NCI-H128 (cell line): ENCODE data around the gene RNF217.

Experiments
- DNase-seq: peaks from one replicate; lab custom pipeline; 2025; ENCODE audit not compliant: unreplicated experiment; lab: John Stamatoyannopoulos, UW

The RNF217 gene

DNA sequence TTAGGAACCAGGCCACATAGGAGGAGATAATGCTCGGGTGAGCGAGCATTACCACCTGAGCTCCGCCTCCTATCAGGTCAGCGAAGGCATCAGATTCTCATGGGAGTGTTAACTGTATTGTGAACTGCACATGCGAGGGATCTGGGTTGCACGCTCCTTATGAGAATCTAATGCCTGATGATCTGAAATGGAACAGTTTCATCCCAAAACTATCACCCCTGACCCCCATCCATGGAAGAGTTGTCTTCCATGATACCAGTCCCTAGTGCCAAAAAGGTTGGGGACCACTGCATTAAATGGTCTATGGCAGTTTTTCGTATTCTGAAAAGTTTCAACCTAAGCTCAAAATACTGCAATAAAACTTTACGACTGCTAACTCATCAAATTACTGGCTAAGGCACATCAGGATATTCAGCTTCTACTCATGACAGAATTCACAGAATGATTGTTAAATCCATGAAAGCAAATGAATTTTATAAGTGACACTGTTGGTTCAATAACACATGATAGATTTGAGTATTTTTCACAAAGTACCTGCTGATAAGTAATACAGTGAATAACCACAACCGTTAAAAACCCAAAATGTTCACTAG lies 25.9 kb downstream of the RNF217 start:
- no peak for DNase-seq

DNA sequence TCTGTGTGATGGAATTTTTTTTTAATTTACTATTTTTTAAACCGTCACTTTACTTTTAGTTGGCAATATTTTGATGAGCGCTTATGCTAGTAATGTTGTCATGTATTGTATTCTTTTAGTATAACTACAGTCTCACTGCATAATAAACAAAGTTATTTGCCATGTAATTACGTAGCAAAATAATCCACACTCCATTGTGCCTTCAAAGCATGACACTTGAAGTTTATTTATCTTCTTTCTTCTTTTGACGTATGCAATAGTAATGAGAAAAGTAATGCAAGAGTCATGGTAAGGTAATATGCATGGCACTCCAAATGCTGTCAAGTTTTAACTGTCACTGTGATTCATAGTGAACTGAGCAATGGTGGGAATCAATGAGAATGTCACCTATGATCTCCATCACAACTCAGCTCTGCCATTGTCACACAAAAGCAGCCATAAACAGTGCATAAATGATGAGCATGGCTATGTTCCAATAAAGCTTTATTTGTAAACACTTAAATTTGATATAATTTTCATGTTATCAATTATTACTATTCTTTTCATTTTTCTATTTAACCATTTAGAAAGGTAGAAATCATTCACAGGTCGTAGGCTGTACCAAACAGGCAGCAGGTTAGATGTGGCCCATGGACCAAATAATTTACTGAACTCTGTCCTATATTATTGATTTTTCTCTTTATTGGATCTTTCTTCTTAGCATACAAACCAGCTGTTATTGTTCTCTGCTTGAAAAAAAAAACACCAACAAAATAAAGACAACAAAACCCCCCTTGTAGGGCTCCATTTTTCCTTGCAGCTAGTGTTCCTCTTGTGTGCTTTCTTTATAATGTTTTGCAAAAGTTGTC lies 27.1 kb downstream of the RNF217 start:
- no peak for DNase-seq

- DNase-seq = no peak
These were observed 28.8 kb downstream of the RNF217 start for GRCh38 chr6:124990988-124991387.

- no peak for DNase-seq
These were observed 29.6 kb downstream of the RNF217 start for GRCh38 chr6:124991764-124992295.

GRCh38 chr6:124993327-124993726 lies 31.1 kb downstream of the RNF217 start:
- DNase-seq = no peak

DNA sequence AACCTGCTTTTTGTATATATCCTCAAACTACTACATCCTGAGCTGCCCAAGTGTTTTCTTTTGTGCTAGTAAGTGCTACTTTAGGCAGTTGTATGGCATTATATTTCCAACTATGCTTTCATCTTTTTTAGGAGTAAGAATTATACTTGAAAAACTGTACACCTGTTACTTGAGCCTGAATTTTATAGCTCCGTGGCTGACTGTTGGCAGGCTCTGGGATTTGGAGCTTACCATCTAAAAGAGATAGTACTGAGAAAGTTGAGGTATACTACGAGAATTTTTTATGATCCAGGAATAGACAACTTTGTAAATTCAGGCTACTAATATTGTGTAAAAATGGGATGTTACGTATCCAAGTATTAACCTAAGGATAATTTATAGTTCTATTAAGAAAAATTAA lies 32.4 kb downstream of the RNF217 start:
- no peak for DNase-seq

DNA sequence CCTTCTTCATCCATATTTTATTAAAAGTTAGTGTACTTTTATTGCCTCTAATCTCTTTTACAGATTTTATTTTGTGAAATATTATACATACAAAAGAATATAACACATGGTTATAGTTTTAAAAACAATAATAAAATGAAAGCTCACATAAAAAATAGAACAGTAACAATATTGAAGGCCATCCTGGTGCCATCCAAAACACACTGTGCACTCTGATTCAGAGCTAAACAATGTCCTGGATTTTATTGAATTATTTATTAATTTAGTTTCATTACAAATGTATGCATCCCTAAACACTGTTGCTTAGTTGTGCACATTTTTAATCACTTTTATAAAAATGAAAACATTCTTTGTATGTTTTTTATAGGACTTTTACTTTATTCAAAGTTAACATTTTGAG lies 32.9 kb downstream of the RNF217 start:
- DNase-seq = no peak

DNA sequence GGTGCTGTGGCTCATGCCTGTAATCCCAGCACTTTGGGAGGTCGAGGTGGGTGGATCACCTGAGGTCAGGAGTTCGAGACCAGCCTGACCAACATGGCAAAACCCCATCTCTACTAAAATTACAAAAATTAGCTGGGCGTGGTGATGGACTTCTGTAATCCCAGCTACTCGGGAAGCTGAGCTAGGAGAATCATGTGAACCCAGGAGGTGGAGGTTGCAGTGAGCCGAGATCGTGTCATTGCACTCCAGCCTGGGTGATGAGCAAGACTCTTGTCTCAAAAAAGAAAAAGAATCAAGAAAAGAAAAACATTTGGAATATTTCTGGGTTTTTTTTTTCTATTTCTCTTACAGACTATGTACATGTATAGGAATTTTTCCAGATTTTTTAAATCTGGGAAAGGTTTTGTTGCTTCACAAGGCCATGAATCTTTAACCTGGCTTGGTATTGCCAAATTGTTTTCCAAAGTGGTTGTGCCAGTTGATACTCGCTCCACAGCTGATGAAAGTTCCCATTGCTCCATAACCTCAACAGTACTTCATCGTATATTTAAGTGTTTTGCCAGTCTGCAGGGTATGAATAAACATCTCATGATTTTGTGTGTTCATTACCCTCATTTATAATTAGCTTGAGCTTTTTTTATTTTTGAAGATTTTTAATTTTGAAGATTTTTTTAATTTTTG lies 33.5 kb downstream of the RNF217 start:
- DNase-seq = no peak

DNA sequence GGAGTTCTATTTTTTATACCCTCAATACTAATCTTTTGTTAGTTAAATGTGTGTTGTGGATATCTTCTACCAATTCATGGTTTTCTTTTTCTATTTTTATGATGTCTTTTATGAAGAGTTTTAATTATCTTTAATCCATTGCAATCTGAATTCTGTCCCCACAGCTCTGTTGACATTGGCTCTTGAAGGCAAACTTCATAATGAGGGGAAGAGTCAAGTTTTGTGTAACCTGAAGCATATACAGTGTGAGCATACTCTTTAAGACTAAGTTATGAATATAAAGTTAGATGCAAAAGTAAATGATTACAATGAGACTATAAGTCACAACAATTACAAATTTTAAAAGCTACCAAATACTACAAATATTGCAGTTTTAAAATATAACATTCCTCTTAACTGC lies 34.2 kb downstream of the RNF217 start:
- DNase-seq = no peak

DNA sequence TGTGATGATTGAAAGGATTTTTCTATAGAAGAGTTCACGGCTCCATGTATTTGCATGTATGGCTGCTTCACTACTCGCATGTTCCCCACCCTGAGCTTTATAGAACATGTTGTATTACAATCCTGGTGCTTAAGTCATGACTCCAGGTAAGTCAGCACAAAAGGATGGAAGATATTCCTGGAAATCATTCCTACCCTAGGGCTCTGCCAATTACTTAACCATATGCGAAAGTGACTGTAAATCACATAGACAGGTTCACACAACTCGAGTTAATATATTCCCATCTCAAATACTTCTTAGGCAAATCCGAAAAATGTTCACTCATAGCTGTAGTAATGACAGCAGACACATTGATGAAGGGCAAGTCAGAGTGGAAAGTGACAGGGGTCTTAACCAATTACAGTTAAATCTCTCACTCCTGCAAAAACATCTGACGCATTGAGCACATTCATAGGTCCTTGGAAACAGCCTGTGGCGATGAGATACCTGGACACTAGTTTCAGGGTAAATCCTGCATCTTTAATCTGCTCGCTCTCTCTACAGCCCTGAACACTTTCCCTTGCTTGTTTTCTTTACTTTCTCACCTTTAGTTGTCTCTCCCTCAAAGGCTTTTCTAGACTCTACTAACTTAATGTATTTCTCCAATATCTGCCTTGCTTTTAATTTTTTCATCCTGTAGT lies 35.1 kb downstream of the RNF217 start:
- DNase-seq = no peak

DNA sequence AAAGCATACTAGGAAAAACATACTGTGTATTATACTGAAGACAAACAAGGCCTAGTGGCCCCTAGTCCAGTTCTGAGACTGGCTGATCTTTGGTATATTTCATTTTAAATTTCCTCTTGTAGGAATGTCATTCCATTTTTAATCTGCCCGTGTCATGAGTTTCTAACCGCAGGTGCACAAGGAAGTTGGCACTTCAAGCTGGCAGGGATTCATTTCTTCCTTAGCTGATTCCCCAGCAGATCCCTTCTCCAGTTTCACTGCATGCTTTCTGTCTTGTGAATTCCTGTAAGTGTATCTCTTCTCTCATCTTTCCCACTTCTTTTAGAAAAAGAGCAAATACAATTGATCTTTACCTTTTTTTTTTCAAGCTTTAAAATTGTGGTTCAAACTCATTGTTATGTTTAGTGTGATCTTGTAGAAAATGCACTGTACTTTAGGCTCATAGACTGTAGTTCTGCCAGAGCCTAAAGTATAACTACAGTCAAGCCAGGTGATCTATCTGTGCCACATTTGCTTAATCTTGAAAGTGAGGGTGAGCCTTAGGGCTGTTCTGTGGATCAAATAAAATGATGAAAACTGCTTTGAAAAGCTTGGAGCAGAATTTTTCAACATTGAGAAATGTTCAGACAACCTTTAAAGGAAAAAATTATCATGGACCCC lies 37.0 kb downstream of the RNF217 start:
- DNase-seq = no peak

DNA sequence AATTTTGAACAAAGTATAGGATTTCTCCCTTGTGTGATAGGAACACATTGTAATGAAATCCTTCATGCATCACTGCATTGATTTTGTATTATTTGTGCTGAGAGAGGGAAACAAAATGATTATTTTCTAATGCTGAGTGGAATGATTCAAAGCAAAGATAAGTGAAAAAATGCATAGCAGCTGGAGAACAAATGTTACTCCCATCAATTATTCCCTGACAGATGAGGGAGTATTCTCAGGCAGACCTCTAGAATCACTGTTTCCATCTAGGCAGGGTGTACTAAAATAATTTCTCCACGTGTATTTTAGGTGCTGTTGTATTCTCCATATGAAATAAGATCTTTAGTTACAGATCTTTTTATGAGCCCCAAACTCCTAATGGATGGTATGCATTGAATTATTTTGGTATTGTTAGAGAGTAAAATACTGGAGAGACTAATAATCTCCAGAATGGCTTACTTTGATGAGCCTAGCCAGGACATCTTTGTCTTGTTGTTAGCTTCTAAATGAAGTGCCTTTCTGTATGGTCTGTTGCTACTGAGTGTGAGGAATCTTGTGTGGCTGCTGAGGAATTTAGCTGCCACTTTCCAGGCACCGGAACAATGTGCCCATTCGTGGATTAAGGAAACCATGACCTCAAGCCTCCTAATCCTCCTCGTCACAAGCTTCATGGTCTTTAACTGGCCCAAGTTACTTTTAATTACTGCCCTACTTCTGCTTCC lies 39.6 kb downstream of the RNF217 start:
- DNase-seq = no peak

GRCh38 chr6:125002406-125002741 lies 40.1 kb downstream of the RNF217 start:
- DNase-seq = no peak

- DNase-seq = no peak
These were observed 40.8 kb downstream of the RNF217 start for GRCh38 chr6:125003070-125003469.

DNA sequence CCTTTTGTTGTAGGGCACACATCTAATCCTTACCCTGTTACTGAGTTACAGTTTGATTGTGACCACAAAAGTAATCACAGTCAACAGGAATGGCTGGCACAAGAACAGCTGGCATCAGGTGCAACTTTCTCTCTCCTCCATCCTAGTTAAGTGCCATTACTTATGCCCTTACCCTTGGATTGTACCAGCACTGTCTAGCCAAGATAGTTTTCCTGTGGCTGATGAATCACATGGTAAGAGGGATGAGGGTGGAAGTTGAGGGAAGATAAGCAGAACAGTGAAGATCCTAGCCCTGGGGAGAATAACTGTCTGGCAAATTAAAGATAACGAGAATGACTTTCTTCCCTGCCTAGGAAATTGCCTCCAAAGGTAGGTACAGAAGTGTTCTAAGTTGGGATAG lies 42.0 kb downstream of the RNF217 start:
- DNase-seq = no peak

GRCh38 chr6:125004797-125005595 lies 42.8 kb downstream of the RNF217 start:
- no peak for DNase-seq

DNA sequence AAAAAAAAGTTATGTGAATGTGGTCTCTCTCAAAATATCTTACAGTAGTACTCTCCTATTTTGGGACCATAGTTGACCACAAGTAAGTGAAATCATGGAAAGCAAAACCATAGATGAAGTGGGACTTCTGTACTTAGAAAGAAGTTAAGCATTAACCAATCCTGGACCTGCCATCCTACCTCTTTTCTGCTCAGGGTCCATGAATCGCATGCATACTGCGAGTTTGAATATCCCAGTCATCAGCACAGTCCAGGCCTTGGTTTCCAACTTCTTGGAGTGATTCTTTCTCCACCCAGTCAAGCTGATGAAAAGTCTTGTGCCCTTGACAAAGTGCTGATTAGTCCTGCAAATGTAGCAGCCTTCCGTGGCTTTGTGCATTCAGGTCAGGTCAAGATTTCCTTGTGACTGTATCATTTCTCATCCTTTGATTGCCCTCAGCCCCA lies 46.0 kb downstream of the RNF217 start:
- no peak for DNase-seq

DNA sequence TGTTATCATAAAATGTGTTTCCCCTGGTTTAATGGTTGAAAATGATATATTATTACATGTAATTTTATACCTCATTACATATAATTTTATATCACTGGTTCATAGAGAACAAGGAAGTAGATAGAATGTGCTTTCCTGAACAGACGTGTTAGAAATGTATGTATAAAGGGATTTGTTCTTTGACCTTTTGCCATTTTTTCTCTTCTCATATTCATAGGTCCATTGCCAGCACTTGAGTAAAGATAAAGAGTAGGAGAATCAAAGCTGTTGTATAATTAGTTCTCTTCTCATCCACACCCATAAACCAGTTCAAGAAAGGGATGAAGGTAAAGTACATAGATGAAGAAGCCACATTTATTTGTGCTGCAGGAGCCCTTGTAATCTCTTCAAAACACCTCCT lies 46.7 kb downstream of the RNF217 start:
- no peak for DNase-seq

DNA sequence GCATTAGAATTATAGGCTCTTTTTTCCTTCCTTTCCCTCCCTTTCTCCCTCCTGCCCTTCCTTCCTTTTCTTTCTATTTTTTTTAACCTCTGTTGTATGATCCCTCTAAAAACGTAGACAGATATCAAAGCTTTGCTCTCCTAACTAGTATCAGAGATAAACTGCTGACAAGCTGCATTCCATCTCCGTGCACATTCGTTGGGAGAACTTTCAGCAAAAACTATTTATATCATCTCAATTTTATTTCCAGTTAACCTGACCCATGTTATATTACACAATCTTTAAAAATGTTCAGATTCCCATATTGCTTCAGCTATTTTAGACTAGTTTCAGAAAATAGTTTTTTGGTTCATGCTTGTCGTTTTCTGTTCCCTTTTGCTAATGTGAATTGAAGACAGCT lies 47.3 kb downstream of the RNF217 start:
- no peak for DNase-seq
